HG03039 (cell line): ENCODE data around the gene NREP.
"Not testable (repeated sequence)": the region's sequence is repeated elsewhere in the genome, so short reads cannot be mapped to it uniquely, and the experiment has no call there.

ENCODE experiments used
- ATAC-seq: cut with Tn5 transposase; IDR thresholded peaks from one replicate; pipeline ENCODE4 v1.9.1; 2021; ENCODE audit warnings: mild to moderate bottlenecking, moderate library complexity; ENCODE audit not compliant: unreplicated experiment

The NREP gene

GRCh38 chr5:111741278-111741677, 15.7 kb downstream of the NREP start:
- ATAC-seq, result peak; percentile 53

GRCh38 chr5:111739416-111739815, 17.6 kb downstream of the NREP start:
- ATAC-seq, result no peak

- ATAC-seq, result no peak
These were observed 18.9 kb downstream of the NREP start for GRCh38 chr5:111738118-111738517.

- no peak for ATAC-seq
These were observed 19.3 kb downstream of the NREP start for GRCh38 chr5:111737716-111738115.

- no peak for ATAC-seq
These were observed 21.3 kb downstream of the NREP start for GRCh38 chr5:111735583-111736270.

GRCh38 chr5:111734597-111734996, 22.4 kb downstream of the NREP start:
- no peak for ATAC-seq

GRCh38 chr5:111734013-111734412, 23.0 kb downstream of the NREP start:
- no peak for ATAC-seq

GRCh38 chr5:111733571-111733970, 23.4 kb downstream of the NREP start:
- ATAC-seq, result no peak

- no peak for ATAC-seq
These were observed 25.4 kb downstream of the NREP start for GRCh38 chr5:111731638-111732037.

GRCh38 chr5:111730659-111731382, 26.2 kb downstream of the NREP start:
- ATAC-seq, result no peak

GRCh38 chr5:111728941-111729340, 28.1 kb downstream of the NREP start:
- no peak for ATAC-seq

- no peak for ATAC-seq
These were observed 30.0 kb downstream of the NREP start for GRCh38 chr5:111726986-111727385.

- ATAC-seq, result no peak
These were observed 34.9 kb downstream of the NREP start for GRCh38 chr5:111722140-111722539.

- no peak for ATAC-seq
These were observed 36.6 kb downstream of the NREP start for GRCh38 chr5:111720333-111720890.

- ATAC-seq, result no peak
These were observed 37.2 kb downstream of the NREP start for GRCh38 chr5:111719773-111720172.

GRCh38 chr5:111716789-111717188, 40.2 kb downstream of the NREP start:
- not testable (repeated sequence) for ATAC-seq

- no peak for ATAC-seq
These were observed 49.3 kb downstream of the NREP start for GRCh38 chr5:111707630-111708164.

GRCh38 chr5:111706345-111706744, 50.6 kb downstream of the NREP start:
- ATAC-seq, result no peak

- no peak for ATAC-seq
These were observed 52.4 kb downstream of the NREP start for GRCh38 chr5:111704452-111705085.

- peak; percentile 95 for ATAC-seq
These were observed 53.3 kb downstream of the NREP start for GRCh38 chr5:111703662-111704061.

- no peak for ATAC-seq
These were observed 57.0 kb downstream of the NREP start for GRCh38 chr5:111699976-111700375.
